Kidney tubule cell (primary cell): ENCODE measurements around the gene DGCR8.

Experiments used
- DNase-seq: peaks from one replicate; pipeline ENCODE4 v3.0.0-alpha.2; 2018; ENCODE audit warnings: low spot score

Gene DGCR8

GRCh38 chr22:20052309-20053259 lies 27.5 kb upstream of the DGCR8 start:
- no peak for DNase-seq

- no peak for DNase-seq
These were observed 26.5 kb upstream of the DGCR8 start for GRCh38 chr22:20053407-20054033.

- DNase-seq = no peak
These were observed 26.0 kb upstream of the DGCR8 start for GRCh38 chr22:20054034-20054427.

- no peak for DNase-seq
These were observed 25.6 kb upstream of the DGCR8 start for GRCh38 chr22:20054485-20054884.

GRCh38 chr22:20055144-20055543 lies 24.9 kb upstream of the DGCR8 start:
- no peak for DNase-seq

- DNase-seq = no peak
These were observed 24.4 kb upstream of the DGCR8 start for GRCh38 chr22:20055654-20056053.

GRCh38 chr22:20056161-20056560 lies 23.9 kb upstream of the DGCR8 start:
- DNase-seq = no peak

- DNase-seq = no peak
These were observed 23.2 kb upstream of the DGCR8 start for GRCh38 chr22:20056696-20057386.

GRCh38 chr22:20057596-20058268 lies 22.3 kb upstream of the DGCR8 start:
- no peak for DNase-seq

GRCh38 chr22:20058989-20059770 lies 20.9 kb upstream of the DGCR8 start:
- DNase-seq = no peak

GRCh38 chr22:20060700-20061480 lies 19.2 kb upstream of the DGCR8 start:
- DNase-seq = no peak

- peak; percentile 24 for DNase-seq
These were observed 18.6 kb upstream of the DGCR8 start for GRCh38 chr22:20061481-20061861.

GRCh38 chr22:20062043-20062765 lies 17.8 kb upstream of the DGCR8 start:
- DNase-seq = no peak

- DNase-seq = peak; percentile 70
These were observed 17.3 kb upstream of the DGCR8 start for GRCh38 chr22:20062766-20063083.

GRCh38 chr22:20063271-20064139 lies 16.5 kb upstream of the DGCR8 start:
- DNase-seq = no peak

- DNase-seq = no peak
These were observed 15.9 kb upstream of the DGCR8 start for GRCh38 chr22:20064140-20064480.

- no peak for DNase-seq
These were observed 15.3 kb upstream of the DGCR8 start for GRCh38 chr22:20064545-20065262.

- DNase-seq = no peak
These were observed 14.0 kb upstream of the DGCR8 start for GRCh38 chr22:20065896-20066616.
